ENCODE results near the gene EDEM2. TPM values are rescaled to one million over a fixed set of nuclear protein-coding genes. Genes with fewer than 3 reads are reported as not detected.
"Not testable (repeated sequence)": the region's sequence is repeated elsewhere in the genome, so short reads cannot be mapped to it uniquely, and the experiment has no call there.

Gene EDEM2
- polyA plus RNA-seq, 1 donor (not counting 4 experiments of a cell fraction or from before 2014, with no cell fraction given) = 15.4 TPM

- H3K36me3 ChIP-seq (ENCODE audit: control insufficient read depth in 2 of 2, extremely low read depth in 1 of 2, insufficient read depth in 2 of 2, low read length in 2 of 2); H3K4me2 ChIP-seq (ENCODE audit: control insufficient read depth, extremely low read depth, insufficient read depth, low read depth, low read length); H3K27me3 ChIP-seq (ENCODE audit: control insufficient read depth, extremely low read depth, insufficient read depth, low read length); H3K9me3 ChIP-seq (ENCODE audit: control insufficient read depth, low read depth, low read length); H3K4me3 ChIP-seq (ENCODE audit: control insufficient read depth in 2 of 3, extremely low read depth in 1 of 3, insufficient read depth in 2 of 3, low read depth in 1 of 3, low read length in 3 of 3); H3K79me2 ChIP-seq (ENCODE audit: control insufficient read depth, insufficient read depth, low read length); FAIRE-seq; H4K20me1 ChIP-seq (ENCODE audit: control insufficient read depth, extremely low read depth, insufficient read depth, low read length); dilution Hi-C loops (cut with MboI; ENCODE audit: extremely low pct_ligation_motif_present, low sequenced_read_pairs); DNase-seq (ENCODE audit: low read depth, low spot score); H3K27ac ChIP-seq (ENCODE audit: control insufficient read depth, insufficient read depth, low read length); H2AFZ ChIP-seq (ENCODE audit: control insufficient read depth, low read length); H3K4me1 ChIP-seq (ENCODE audit: control insufficient read depth, extremely low read depth, insufficient read depth, low read length); H3K9me1 ChIP-seq (ENCODE audit: control insufficient read depth, extremely low read depth, insufficient read depth, low read length); H3K9ac ChIP-seq (ENCODE audit: control insufficient read depth, extremely low read depth, insufficient read depth, low read length): not testable (repeated sequence)
Measured at GRCh38 chr20:35160341-35160740, 13.2 kb upstream of the EDEM2 start.

- Histone ChIP-seq H3K27me3 (ENCODE audit: control insufficient read depth, extremely low read depth, insufficient read depth, low read length) (no peaks in the 10 kb centered on the region), H3K9me1 (ENCODE audit: control insufficient read depth, extremely low read depth, insufficient read depth, low read length) (no peaks in the 10 kb centered on the region), H3K9me3 (ENCODE audit: control insufficient read depth, low read depth, low read length) (no peaks in the 10 kb centered on the region), H3K4me2 (ENCODE audit: control insufficient read depth, extremely low read depth, insufficient read depth, low read depth, low read length) (no peak overlapping the region), H2AFZ (ENCODE audit: control insufficient read depth, low read length) (no peak overlapping the region), H3K36me3 (ENCODE audit: control insufficient read depth in 2 of 2, extremely low read depth in 1 of 2, insufficient read depth in 2 of 2, low read length in 2 of 2) (no peaks in the 10 kb centered on the region), H3K27ac (ENCODE audit: control insufficient read depth, insufficient read depth, low read length) (no peak overlapping the region), H3K4me1 (ENCODE audit: control insufficient read depth, extremely low read depth, insufficient read depth, low read length) (no peaks in the 10 kb centered on the region), H3K4me3 (ENCODE audit: control insufficient read depth in 2 of 3, extremely low read depth in 1 of 3, insufficient read depth in 2 of 3, low read depth in 1 of 3, low read length in 3 of 3) (no peak overlapping the region), H3K9ac (ENCODE audit: control insufficient read depth, extremely low read depth, insufficient read depth, low read length) (no peak overlapping the region), H3K79me2 (ENCODE audit: control insufficient read depth, insufficient read depth, low read length) (no peaks in the 10 kb centered on the region), H4K20me1 (ENCODE audit: control insufficient read depth, extremely low read depth, insufficient read depth, low read length) (no peaks in the 10 kb centered on the region)
- dilution Hi-C loops (cut with MboI; ENCODE audit: extremely low pct_ligation_motif_present, low sequenced_read_pairs) = no loop called here
- TF ChIP-seq CTCF (optimal IDR thresholded peaks at IDR 0.05 in 1 of 3, IDR thresholded peaks at IDR 0.05 in 1 of 3, conservative IDR thresholded peaks at IDR 0.05 in 1 of 3; ENCODE audit: extremely low read depth in 1 of 3, insufficient read depth in 2 of 3, low read length in 3 of 3) (no peak), EZH2 (IDR thresholded peaks at IDR 0.05; ENCODE audit: low read length) (no peak)
- DNase-seq (ENCODE audit: low read depth, low spot score) (no peak), FAIRE-seq (no peak)
Measured at GRCh38 chr20:35156978-35157377, 9.8 kb upstream of the EDEM2 start.

GRCh38 chr20:35155936-35156335, 8.8 kb upstream of the EDEM2 start:
- Histone ChIP-seq H3K9me3 (ENCODE audit: control insufficient read depth, low read depth, low read length) (no peaks in the 10 kb centered on the region), H3K36me3 (ENCODE audit: control insufficient read depth in 2 of 2, extremely low read depth in 1 of 2, insufficient read depth in 2 of 2, low read length in 2 of 2) (no peaks in the 10 kb centered on the region), H3K27ac (ENCODE audit: control insufficient read depth, insufficient read depth, low read length) (no peak overlapping the region), H3K4me1 (ENCODE audit: control insufficient read depth, extremely low read depth, insufficient read depth, low read length) (no peaks in the 10 kb centered on the region), H3K4me3 (ENCODE audit: control insufficient read depth in 2 of 3, extremely low read depth in 1 of 3, insufficient read depth in 2 of 3, low read depth in 1 of 3, low read length in 3 of 3) (no peak overlapping the region), H3K9me1 (ENCODE audit: control insufficient read depth, extremely low read depth, insufficient read depth, low read length) (no peaks in the 10 kb centered on the region), H2AFZ (ENCODE audit: control insufficient read depth, low read length) (no peak overlapping the region), H3K9ac (ENCODE audit: control insufficient read depth, extremely low read depth, insufficient read depth, low read length) (no peak overlapping the region), H3K4me2 (ENCODE audit: control insufficient read depth, extremely low read depth, insufficient read depth, low read depth, low read length) (no peak overlapping the region), H4K20me1 (ENCODE audit: control insufficient read depth, extremely low read depth, insufficient read depth, low read length) (no peaks in the 10 kb centered on the region), H3K79me2 (ENCODE audit: control insufficient read depth, insufficient read depth, low read length) (no peaks in the 10 kb centered on the region), H3K27me3 (ENCODE audit: control insufficient read depth, extremely low read depth, insufficient read depth, low read length) (no peaks in the 10 kb centered on the region)
- FAIRE-seq (no peak), DNase-seq (ENCODE audit: low read depth, low spot score) (no peak)
- dilution Hi-C loops (cut with MboI; ENCODE audit: extremely low pct_ligation_motif_present, low sequenced_read_pairs) = no loop called here
- no peak for TF ChIP-seq EZH2 (IDR thresholded peaks at IDR 0.05; ENCODE audit: low read length)
- TF ChIP-seq CTCF (optimal IDR thresholded peaks at IDR 0.05 in 1 of 3, IDR thresholded peaks at IDR 0.05 in 1 of 3, conservative IDR thresholded peaks at IDR 0.05 in 1 of 3; ENCODE audit: extremely low read depth in 1 of 3, insufficient read depth in 2 of 3, low read length in 3 of 3) = no peak

Data from keratinocyte (primary cell).